HG03575 (cell line): ENCODE measurements around the gene SERPINB10.
"Not testable (repeated sequence)": the region's sequence is repeated elsewhere in the genome, so short reads cannot be mapped to it uniquely, and the experiment has no call there.

Experiments
- ATAC-seq: cut with Tn5 transposase; IDR thresholded peaks from one replicate; pipeline ENCODE4 v1.9.1; 2021; ENCODE audit not compliant: unreplicated experiment, insufficient number of reproducible peaks, low FRiP score; ENCODE audit errors: extremely low read depth

Gene SERPINB10

GRCh38 chr18:63936156-63936931 is 28.6 kb downstream of the SERPINB10 start:
- ATAC-seq, result peak; percentile 90

- peak; percentile 8 for ATAC-seq
These were observed 29.2 kb downstream of the SERPINB10 start for GRCh38 chr18:63936932-63937393.

GRCh38 chr18:63940008-63940407 is 32.2 kb downstream of the SERPINB10 start:
- no peak for ATAC-seq

- ATAC-seq, result not testable (repeated sequence)
These were observed 32.8 kb downstream of the SERPINB10 start for GRCh38 chr18:63940543-63941050.

- no peak for ATAC-seq
These were observed 39.5 kb downstream of the SERPINB10 start for GRCh38 chr18:63947051-63947790.

GRCh38 chr18:63949068-63949737 is 41.4 kb downstream of the SERPINB10 start, which contains the start of gene HMSD:
Gene HMSD (plus strand): TSS chr18:63949301. CDS start chr18:63953456, 4,155 bp downstream.
- ATAC-seq, result peak; percentile 55

GRCh38 chr18:63951302-63951705 is 43.5 kb downstream of the SERPINB10 start:
- peak; percentile 30 for ATAC-seq

GRCh38 chr18:63953811-63954210 is 46.1 kb downstream of the SERPINB10 start:
- ATAC-seq, result no peak

GRCh38 chr18:63956755-63957154 is 49.0 kb downstream of the SERPINB10 start:
- ATAC-seq, result no peak

- no peak for ATAC-seq
These were observed 53.1 kb downstream of the SERPINB10 start for GRCh38 chr18:63960891-63961290.

GRCh38 chr18:63961435-63961980 is 53.8 kb downstream of the SERPINB10 start:
- ATAC-seq, result no peak

GRCh38 chr18:63962137-63962536 is 54.4 kb downstream of the SERPINB10 start:
- ATAC-seq, result no peak

- ATAC-seq, result no peak
These were observed 56.0 kb downstream of the SERPINB10 start for GRCh38 chr18:63963615-63964256.

GRCh38 chr18:63964908-63965307 is 57.1 kb downstream of the SERPINB10 start:
- ATAC-seq, result no peak

GRCh38 chr18:63965716-63966330 is 58.1 kb downstream of the SERPINB10 start:
- ATAC-seq, result no peak

GRCh38 chr18:63969942-63970808 is 62.4 kb downstream of the SERPINB10 start, which contains the start of gene SERPINB8:
Gene SERPINB8 (plus strand): TSS chr18:63970081. CDS start chr18:63978309, 8,228 bp downstream.
- peak; percentile 77 for ATAC-seq

GRCh38 chr18:63970809-63971205 is 63.0 kb downstream of the SERPINB10 start:
- ATAC-seq, result no peak
